Nephron (organoid): ENCODE measurements around the gene PNPLA6.

ENCODE experiments used
- H3K27ac Mint-ChIP-seq, 3 experiments: 2 replicates each; pipeline ENCODE4 v1.8.0; 2020; ENCODE audit warnings: mixed read lengths in 3 of 3, mild to moderate bottlenecking in 2 of 3, moderate library complexity in 1 of 3
- H3K27me3 Mint-ChIP-seq: 2 replicates; pipeline ENCODE4 v1.8.0; 2021; ENCODE audit warnings: low read depth, mild to moderate bottlenecking, moderate library complexity, mixed read lengths
- H3K36me3 Mint-ChIP-seq: 2 replicates; pipeline ENCODE4 v1.8.0; 2020; ENCODE audit warnings: low read depth, mixed read lengths
- H3K4me1 Mint-ChIP-seq: 2 replicates; pipeline ENCODE4 v1.8.0; 2020; ENCODE audit warnings: mixed read lengths
- H3K4me3 Mint-ChIP-seq, 3 experiments: 2 replicates each; pipeline ENCODE4 v1.8.0; 2020; ENCODE audit warnings: mild to moderate bottlenecking in 3 of 3, mixed read lengths in 3 of 3, moderate library complexity in 2 of 3
- H3K9me3 Mint-ChIP-seq: 2 replicates; pipeline ENCODE4 v1.8.0; 2020; ENCODE audit warnings: mixed read lengths
- CTCF ChIP-seq, 3 experiments: fragments of 200-600 bp; sonication (generic); IDR thresholded peaks; one replicate each; pipeline ENCODE4 v1.5.0; 2021; ENCODE audit warnings: antibody characterized with exemption in 3 of 3; ENCODE audit not compliant: unreplicated experiment in 3 of 3

The PNPLA6 gene

GRCh38 chr19:7545300-7545699, 9.8 kb downstream of the PNPLA6 start:
- Mint-ChIP-seq H3K27ac (no peak overlapping the region), H3K27me3 (peaks cover 6% of the 10 kb centered on the region), H3K4me1 (no peaks in the 10 kb centered on the region), H3K36me3 (peaks cover 21% of the 10 kb centered on the region), H3K9me3 (no peaks in the 10 kb centered on the region), H3K4me3 (no peak overlapping the region)
- TF ChIP-seq CTCF (IDR thresholded peaks at IDR 0.05; ENCODE audit: unreplicated experiment in 3 of 3), result no peak

GRCh38 chr19:7545904-7546303, 10.4 kb downstream of the PNPLA6 start:
- Mint-ChIP-seq H3K4me3 (no peak overlapping the region), H3K36me3 (peaks cover 18% of the 10 kb centered on the region)
- no peak for TF ChIP-seq CTCF (IDR thresholded peaks at IDR 0.05; ENCODE audit: unreplicated experiment in 3 of 3)

DNA sequence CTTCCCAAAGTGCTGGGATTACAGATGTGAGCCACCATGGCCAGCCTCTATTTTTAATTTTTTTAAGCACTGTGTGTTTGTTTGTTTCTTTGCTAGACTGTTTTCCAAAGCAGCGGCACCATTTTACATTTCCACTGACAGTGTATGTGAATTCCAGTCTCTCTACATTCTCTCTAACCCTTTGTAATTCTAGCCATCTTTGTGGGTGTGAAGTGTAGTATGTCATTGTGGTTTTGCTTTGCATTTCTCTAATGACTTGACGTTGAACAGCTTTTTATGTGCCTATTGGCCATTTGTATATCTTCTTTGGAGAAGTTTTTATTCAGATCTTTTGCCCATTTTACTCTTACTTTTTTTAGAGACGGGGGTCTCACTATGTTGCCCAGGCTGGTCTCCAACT, 11.6 kb downstream of the PNPLA6 start:
- Mint-ChIP-seq H3K9me3 (no peaks in the 10 kb centered on the region), H3K27me3 (peaks cover 6% of the 10 kb centered on the region), H3K4me1 (peaks cover 5% of the 10 kb centered on the region), H3K27ac (no peak overlapping the region), H3K4me3 (no peak overlapping the region), H3K36me3 (peaks cover 16% of the 10 kb centered on the region)
- TF ChIP-seq CTCF (IDR thresholded peaks at IDR 0.05; ENCODE audit: unreplicated experiment in 3 of 3), result no peak

More at GRCh38 chr19:7545904-7546303, 10.4 kb downstream of the PNPLA6 start:
- H3K9me3 Mint-ChIP-seq, result no peaks in the 10 kb centered on the region
- no peak overlapping the region for H3K27ac Mint-ChIP-seq
- peaks cover 6% of the 10 kb centered on the region for H3K27me3 Mint-ChIP-seq
- no peaks in the 10 kb centered on the region for H3K4me1 Mint-ChIP-seq

GRCh38 chr19:7549429-7550148, 14.1 kb downstream of the PNPLA6 start:
- Mint-ChIP-seq H3K36me3 (peaks cover 9% of the 10 kb centered on the region), H3K27ac (no peak overlapping the region), H3K9me3 (no peaks in the 10 kb centered on the region), H3K4me3 (peak overlapping the region in 1 of 3 experiments; percentile 47), H3K4me1 (peaks cover 5% of the 10 kb centered on the region), H3K27me3 (peaks cover 6% of the 10 kb centered on the region)
- no peak for TF ChIP-seq CTCF (IDR thresholded peaks at IDR 0.05; ENCODE audit: unreplicated experiment in 3 of 3)

- peaks cover 6% of the 10 kb centered on the region for H3K27me3 Mint-ChIP-seq
- H3K4me1 Mint-ChIP-seq, result peaks cover 5% of the 10 kb centered on the region
- H3K36me3 Mint-ChIP-seq, result peaks cover 9% of the 10 kb centered on the region
- peak overlapping the region in 2 of 3 experiments; percentile 63 to 64 for H3K4me3 Mint-ChIP-seq
- H3K9me3 Mint-ChIP-seq, result no peaks in the 10 kb centered on the region
- H3K27ac Mint-ChIP-seq, result no peak overlapping the region
- TF ChIP-seq CTCF (IDR thresholded peaks at IDR 0.05; ENCODE audit: unreplicated experiment in 3 of 3), result no peak
These were observed 14.8 kb downstream of the PNPLA6 start for GRCh38 chr19:7550169-7550770.
